HG03175 (cell line): ENCODE measurements around the gene KLHL35.
"Not testable (repeated sequence)": the region's sequence is repeated elsewhere in the genome, so short reads cannot be mapped to it uniquely, and the experiment has no call there.

Source experiments
- ATAC-seq: cut with Tn5 transposase; IDR thresholded peaks from one replicate; pipeline ENCODE4 v1.9.1; 2021; ENCODE audit warnings: mild to moderate bottlenecking, moderate library complexity; ENCODE audit not compliant: unreplicated experiment

KLHL35 gene

GRCh38 chr11:75426720-75427086, 6.3 kb downstream of the KLHL35 start:
- ATAC-seq = no peak

- ATAC-seq = no peak
Measured at GRCh38 chr11:75425422-75425821, 7.6 kb downstream of the KLHL35 start.

GRCh38 chr11:75424396-75424795, 8.6 kb downstream of the KLHL35 start:
- no peak for ATAC-seq

- no peak for ATAC-seq
Measured at GRCh38 chr11:75423721-75424120, 9.3 kb downstream of the KLHL35 start.

- no peak for ATAC-seq
Measured at GRCh38 chr11:75422248-75423231, 10.5 kb downstream of the KLHL35 start.

- ATAC-seq = no peak
Measured at GRCh38 chr11:75421902-75422247, 11.1 kb downstream of the KLHL35 start.

GRCh38 chr11:75421035-75421602, 11.9 kb downstream of the KLHL35 start:
- ATAC-seq = no peak

- no peak for ATAC-seq
Measured at GRCh38 chr11:75420224-75421034, 12.6 kb downstream of the KLHL35 start.

- ATAC-seq = no peak
Measured at GRCh38 chr11:75413864-75414263, 19.1 kb downstream of the KLHL35 start.

GRCh38 chr11:75413146-75413545, 19.9 kb downstream of the KLHL35 start:
- not testable (repeated sequence) for ATAC-seq

GRCh38 chr11:75409971-75410370, 23.0 kb downstream of the KLHL35 start:
- not testable (repeated sequence) for ATAC-seq

GRCh38 chr11:75408957-75409219, 24.1 kb downstream of the KLHL35 start:
- no peak for ATAC-seq

GRCh38 chr11:75406338-75406777, 26.6 kb downstream of the KLHL35 start:
- no peak for ATAC-seq

GRCh38 chr11:75403983-75404658, 28.9 kb downstream of the KLHL35 start:
- ATAC-seq = no peak

- ATAC-seq = no peak
Measured at GRCh38 chr11:75403037-75403436, 30.0 kb downstream of the KLHL35 start.

GRCh38 chr11:75402002-75402773, 30.8 kb downstream of the KLHL35 start:
- no peak for ATAC-seq

GRCh38 chr11:75400146-75400865, 32.7 kb downstream of the KLHL35 start:
- ATAC-seq = no peak

GRCh38 chr11:75399344-75400145, 33.5 kb downstream of the KLHL35 start, which contains the start of gene RPS3:
TSS of gene RPS3 (plus strand) at chr11:75399518. CDS start at chr11:75399548, 30 bp downstream.
- peak; percentile 90 for ATAC-seq

- ATAC-seq = no peak
Measured at GRCh38 chr11:75398906-75399305, 34.1 kb downstream of the KLHL35 start.
